Endodermal cell (in vitro differentiated cells): ENCODE data around the gene CDH11. TPM values are rescaled to one million over a fixed set of nuclear protein-coding genes. Genes with fewer than 3 reads are reported as not detected.

Experiments
- DNase-seq: peaks from one replicate; pipeline ENCODE4 v3.0.0-alpha.2; 2017
- H3K27ac ChIP-seq: 2 replicates; pipeline ENCODE4 v1.5.1; 2013; ENCODE audit warnings: mild to moderate bottlenecking, low read depth, low read length, moderate library complexity
- H3K27me3 ChIP-seq: 2 replicates; pipeline ENCODE4 v1.6.1; 2013; ENCODE audit warnings: mild to moderate bottlenecking, low read length, moderate library complexity; ENCODE audit not compliant: insufficient read depth, control insufficient read depth, poor library complexity, severe bottlenecking
- H3K36me3 ChIP-seq: 2 replicates; pipeline ENCODE4 v1.7.0; 2013; ENCODE audit warnings: mild to moderate bottlenecking, low read length, moderate library complexity; ENCODE audit not compliant: control insufficient read depth, insufficient read depth
- H3K4me1 ChIP-seq: one replicate; pipeline ENCODE4 v1.7.0; 2013; ENCODE audit warnings: low read length; ENCODE audit not compliant: control insufficient read depth, insufficient read depth
- H3K4me3 ChIP-seq: 2 replicates; pipeline ENCODE4 v1.5.1; 2013; ENCODE audit warnings: mild to moderate bottlenecking, low read length, moderate library complexity
- H3K9ac ChIP-seq: 2 replicates; pipeline ENCODE4 v1.6.1; 2013; ENCODE audit warnings: mild to moderate bottlenecking, low read length, moderate library complexity; ENCODE audit not compliant: poor library complexity, severe bottlenecking; ENCODE audit errors: extremely low read depth
- H3K9me3 ChIP-seq: 2 replicates; pipeline ENCODE4 v1.6.1; 2013; ENCODE audit warnings: mild to moderate bottlenecking, low read length, moderate library complexity; ENCODE audit not compliant: control insufficient read depth
- H3K27ac Mint-ChIP-seq: 2 replicates; pipeline ENCODE4 v1.8.0; 2020; ENCODE audit warnings: mixed read lengths
- H3K27me3 Mint-ChIP-seq: 2 replicates; pipeline ENCODE4 v1.8.0; 2021; ENCODE audit warnings: mild to moderate bottlenecking, mixed read lengths; ENCODE audit not compliant: insufficient read depth
- H3K36me3 Mint-ChIP-seq: 2 replicates; pipeline ENCODE4 v1.8.0; 2020; ENCODE audit warnings: low read depth, mixed read lengths
- H3K4me1 Mint-ChIP-seq: 2 replicates; pipeline ENCODE4 v1.8.0; 2020; ENCODE audit warnings: mixed read lengths
- H3K4me3 Mint-ChIP-seq: 2 replicates; pipeline ENCODE4 v1.8.0; 2020; ENCODE audit warnings: mild to moderate bottlenecking, moderate library complexity, mixed read lengths
- H3K9me3 Mint-ChIP-seq: 2 replicates; pipeline ENCODE4 v1.8.0; 2020; ENCODE audit warnings: mild to moderate bottlenecking, mixed read lengths
- WGBS, 2 experiments: methylation state at CpG; one replicate each; pipeline versions ENCODE4 v1.1.5 to v1.1.7; 2013; ENCODE audit warnings: missing lambda C conversion rate in 2 of 2, mixed read lengths in 1 of 2; ENCODE audit not compliant: insufficient coverage in 1 of 2, insufficient read length in 1 of 2; 5-methylcytosine and 5-hydroxymethylcytosine counted together
- total RNA-seq, 2 donors: library from RNA; stranded (reverse); fragmentation: NEBNext Ultra II Directional in 1 of 2; extraction: Animal tissue kit (Norgen Biotek cat#: 25700) in 1 of 2; gene quantifications; 2 replicates in 1 of 2; 3 replicates in 1 of 2; pipeline ENCODE4 v1.2.1, GENCODE V29; 2021
- TF ChIP-seq, protein P1 (sequence below): fragments of 200-600 bp; sonication (generic); conservative IDR thresholded peaks from 2 replicates; pipeline ENCODE4 v1.5.0; 2021; ENCODE audit warnings: antibody characterized with exemption, mild to moderate bottlenecking

CDH11 gene
- total RNA-seq, 2 donors from 2014 or later: 0.73 to 2.9 TPM

DNA sequence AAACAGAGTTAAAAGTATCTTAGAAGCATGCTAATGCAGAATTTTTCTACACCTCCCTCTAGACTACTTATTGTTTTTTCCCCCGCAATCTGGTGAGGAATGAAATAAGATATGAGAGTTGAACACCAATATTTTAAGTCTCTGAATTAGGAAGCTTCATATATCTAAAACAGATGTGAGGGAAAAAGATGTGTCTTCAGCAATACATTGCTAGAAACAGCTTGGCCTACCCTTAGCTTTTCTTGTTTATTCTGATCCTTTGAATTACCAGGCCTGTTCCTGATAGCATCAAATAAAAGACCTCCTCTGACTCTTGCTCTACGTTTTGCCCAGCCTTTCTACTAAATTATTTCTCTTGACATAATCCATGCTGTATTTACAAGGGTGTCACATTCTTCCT, 221.8 kb downstream of the CDH11 start:
- Mint-ChIP-seq H3K4me1 (peaks cover 2% of the 10 kb centered on the region), H3K27ac (no peak overlapping the region), H3K36me3 (no peaks in the 10 kb centered on the region), H3K9me3 (no peaks in the 10 kb centered on the region), H3K4me3 (no peak overlapping the region), H3K27me3 (peaks cover 3% of the 10 kb centered on the region)
- no peaks in the 10 kb centered on the region for H3K36me3 ChIP-seq
- H3K9me3 ChIP-seq: no peaks in the 10 kb centered on the region
- no peak for DNase-seq
- no peak overlapping the region for H3K4me3 ChIP-seq
- H3K4me1 ChIP-seq: no peaks in the 10 kb centered on the region
- no peaks in the 10 kb centered on the region for H3K27me3 ChIP-seq
- TF ChIP-seq, protein P1, sequence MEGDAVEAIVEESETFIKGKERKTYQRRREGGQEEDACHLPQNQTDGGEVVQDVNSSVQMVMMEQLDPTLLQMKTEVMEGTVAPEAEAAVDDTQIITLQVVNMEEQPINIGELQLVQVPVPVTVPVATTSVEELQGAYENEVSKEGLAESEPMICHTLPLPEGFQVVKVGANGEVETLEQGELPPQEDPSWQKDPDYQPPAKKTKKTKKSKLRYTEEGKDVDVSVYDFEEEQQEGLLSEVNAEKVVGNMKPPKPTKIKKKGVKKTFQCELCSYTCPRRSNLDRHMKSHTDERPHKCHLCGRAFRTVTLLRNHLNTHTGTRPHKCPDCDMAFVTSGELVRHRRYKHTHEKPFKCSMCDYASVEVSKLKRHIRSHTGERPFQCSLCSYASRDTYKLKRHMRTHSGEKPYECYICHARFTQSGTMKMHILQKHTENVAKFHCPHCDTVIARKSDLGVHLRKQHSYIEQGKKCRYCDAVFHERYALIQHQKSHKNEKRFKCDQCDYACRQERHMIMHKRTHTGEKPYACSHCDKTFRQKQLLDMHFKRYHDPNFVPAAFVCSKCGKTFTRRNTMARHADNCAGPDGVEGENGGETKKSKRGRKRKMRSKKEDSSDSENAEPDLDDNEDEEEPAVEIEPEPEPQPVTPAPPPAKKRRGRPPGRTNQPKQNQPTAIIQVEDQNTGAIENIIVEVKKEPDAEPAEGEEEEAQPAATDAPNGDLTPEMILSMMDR: no peak
- H3K27ac ChIP-seq: no peak overlapping the region
- no peak overlapping the region for H3K9ac ChIP-seq
- WGBS, 2 experiments: 0% methylated on average over 1 of the region's 2 CpGs; no CpG with 5 or more reads in 1 of the 2 experiments

DNA sequence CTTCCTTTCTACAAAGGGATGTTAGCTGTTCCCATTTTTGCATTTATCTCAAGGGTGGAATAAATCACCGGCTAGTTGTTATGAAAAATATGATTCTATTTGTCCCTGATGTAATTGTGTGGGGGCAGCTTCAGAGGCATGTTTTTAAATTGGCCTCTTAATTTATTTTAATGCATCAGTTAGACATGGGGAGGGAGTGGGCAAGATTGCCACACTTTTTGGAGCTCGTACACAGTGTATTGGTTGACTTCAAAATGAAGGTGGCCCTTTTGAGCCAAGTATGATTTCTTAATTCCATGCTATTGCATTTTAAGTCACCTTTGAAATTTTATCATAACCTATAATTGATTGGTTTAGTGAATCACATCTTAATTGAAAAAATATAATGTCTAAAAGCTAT, 223.7 kb downstream of the CDH11 start:
- H3K4me1 Mint-ChIP-seq: peaks cover 2% of the 10 kb centered on the region
- TF ChIP-seq, protein P1: no peak
- H3K4me1 ChIP-seq: no peaks in the 10 kb centered on the region
- no peaks in the 10 kb centered on the region for H3K9me3 Mint-ChIP-seq
- no peaks in the 10 kb centered on the region for H3K9me3 ChIP-seq
- no peak overlapping the region for H3K4me3 Mint-ChIP-seq
- no peak for DNase-seq
- H3K27me3 Mint-ChIP-seq: peaks cover 3% of the 10 kb centered on the region
- no peak overlapping the region for H3K4me3 ChIP-seq
- H3K9ac ChIP-seq: no peak overlapping the region
- 100% methylated on average over 2 of the region's 2 CpGs; no CpG with 5 or more reads in 1 of the 2 experiments for WGBS, 2 experiments
- no peak overlapping the region for H3K27ac ChIP-seq
- H3K27me3 ChIP-seq: no peaks in the 10 kb centered on the region
- no peak overlapping the region for H3K27ac Mint-ChIP-seq
- no peaks in the 10 kb centered on the region for H3K36me3 Mint-ChIP-seq
- H3K36me3 ChIP-seq: no peaks in the 10 kb centered on the region
